Liver (tissue), 9 donors: ENCODE measurements around the gene FGD4. TPM values are rescaled to one million over a fixed set of nuclear protein-coding genes. Genes with fewer than 3 reads are reported as not detected.

Source experiments
- DNase-seq: peaks from one replicate; pipeline ENCODE4 v3.0.0-alpha.2; 2017; ENCODE audit warnings: low spot score
- H3K27ac ChIP-seq, 2 donors: one replicate each; pipeline ENCODE4 v1.7.0; 2013; ENCODE audit warnings: inconsistent platforms in 2 of 2, low read length in 2 of 2, control low read depth in 1 of 2, low read depth in 1 of 2, mild to moderate bottlenecking in 1 of 2
- H3K27me3 ChIP-seq, 4 donors: one replicate each; pipeline versions ENCODE4 v1.6.1 to v1.7.0; 2013; ENCODE audit warnings: low read length in 3 of 4, inconsistent platforms in 1 of 4, mild to moderate bottlenecking in 1 of 4, moderate library complexity in 1 of 4; ENCODE audit not compliant: control insufficient read depth in 4 of 4, insufficient read depth in 4 of 4
- H3K36me3 ChIP-seq, 4 donors: one replicate each; pipeline versions ENCODE4 v1.6.1 to v1.7.0; 2013; ENCODE audit warnings: low read length in 3 of 4, mild to moderate bottlenecking in 3 of 4, low read depth in 1 of 4, moderate library complexity in 1 of 4; ENCODE audit not compliant: control insufficient read depth in 4 of 4, insufficient read depth in 3 of 4
- H3K4me1 ChIP-seq, 4 donors: one replicate each; pipeline versions ENCODE4 v1.6.1 to v1.7.0; 2013; ENCODE audit warnings: low read length in 3 of 4, mild to moderate bottlenecking in 3 of 4, moderate library complexity in 1 of 4; ENCODE audit not compliant: control insufficient read depth in 4 of 4, insufficient read depth in 4 of 4
- H3K4me3 ChIP-seq, 3 donors: one replicate each; pipeline versions ENCODE4 v1.6.1 to v1.7.0; 2013; ENCODE audit warnings: low read length in 3 of 3, control low read depth in 1 of 3, low read depth in 1 of 3, mild to moderate bottlenecking in 1 of 3
- H3K9ac ChIP-seq, 2 donors: one replicate each; pipeline ENCODE4 v1.7.0; 2013; ENCODE audit warnings: low read length in 2 of 2, mild to moderate bottlenecking in 2 of 2, moderate library complexity in 2 of 2, control low read depth in 1 of 2, low read depth in 1 of 2
- H3K9me3 ChIP-seq, 4 donors: one replicate each; pipeline versions ENCODE4 v1.6.1 to v1.7.0; 2013; ENCODE audit warnings: low read length in 3 of 4; ENCODE audit not compliant: control insufficient read depth in 4 of 4
- CTCF ChIP-seq: fragments of 150-350 bp; IDR thresholded peaks from 2 replicates; pipeline ENCODE4 v1.5.1; 2017; ENCODE audit warnings: improper control_type of control experiment, low read depth, low read length; ENCODE audit not compliant: missing input control
- EGR1 ChIP-seq, 2 donors: IDR thresholded peaks; 2 replicates each; pipeline ENCODE4 v1.6.1; 2016 to 2018; ENCODE audit warnings: antibody characterized with exemption in 2 of 2, low read depth in 2 of 2
- FOXA1 ChIP-seq: IDR thresholded peaks from 2 replicates; pipeline ENCODE4 v1.6.1; 2016; ENCODE audit warnings: antibody characterized with exemption
- FOXA2 ChIP-seq: IDR thresholded peaks from 2 replicates; pipeline ENCODE4 v1.6.1; 2016; ENCODE audit warnings: antibody characterized with exemption
- GABPA ChIP-seq, 2 donors: IDR thresholded peaks in 1 of 2; conservative IDR thresholded peaks in 1 of 2; 2 replicates each; pipeline ENCODE4 v1.6.1; 2016; ENCODE audit warnings: antibody characterized with exemption in 2 of 2, mild to moderate bottlenecking in 1 of 2, moderate library complexity in 1 of 2
- HNF4A ChIP-seq, 2 donors: conservative IDR thresholded peaks; 2 replicates each; pipeline ENCODE4 v1.6.1; 2016; ENCODE audit warnings: antibody characterized with exemption in 2 of 2, mild to moderate bottlenecking in 2 of 2
- HNF4G ChIP-seq: IDR thresholded peaks from 2 replicates; pipeline ENCODE4 v1.6.1; 2016; ENCODE audit warnings: antibody characterized with exemption
- JUND ChIP-seq, 2 donors: IDR thresholded peaks; 2 replicates each; pipeline ENCODE4 v1.6.1; 2016; ENCODE audit warnings: antibody characterized with exemption in 2 of 2
- NR2F2 ChIP-seq: IDR thresholded peaks from 2 replicates; pipeline ENCODE4 v1.6.1; 2016; ENCODE audit warnings: antibody characterized with exemption
- RAD21 ChIP-seq, 2 donors: IDR thresholded peaks; 2 replicates each; pipeline ENCODE4 v1.6.1; 2016; ENCODE audit warnings: antibody characterized with exemption in 2 of 2, mild to moderate bottlenecking in 2 of 2
- RXRA ChIP-seq, 2 donors: IDR thresholded peaks; 2 replicates each; pipeline ENCODE4 v1.6.1; 2017 to 2018; ENCODE audit warnings: antibody characterized with exemption in 2 of 2, mild to moderate bottlenecking in 1 of 2
- SP1 ChIP-seq: IDR thresholded peaks from 2 replicates; pipeline ENCODE4 v1.6.1; 2018; ENCODE audit warnings: antibody characterized with exemption, mild to moderate bottlenecking
- TAF1 ChIP-seq: conservative IDR thresholded peaks from 2 replicates; pipeline ENCODE4 v1.6.1; 2016; ENCODE audit warnings: antibody characterized with exemption, mild to moderate bottlenecking
- YY1 ChIP-seq: IDR thresholded peaks from 2 replicates; pipeline ENCODE4 v1.6.1; 2016; ENCODE audit warnings: antibody characterized with exemption, mild to moderate bottlenecking
- ZBTB33 ChIP-seq: IDR thresholded peaks from 2 replicates; pipeline ENCODE4 v1.6.1; 2016; ENCODE audit warnings: antibody characterized with exemption
- WGBS: extraction: QIAGEN DNeasy Blood & Tissue Kit; methylation state at CpG from one replicate; pipeline ENCODE4 v1.1.7; 2013; 5-methylcytosine and 5-hydroxymethylcytosine counted together
- polyA plus RNA-seq, 2 donors: library from polyadenylated mRNA; stranded (reverse) in 1 of 2; unstranded in 1 of 2; fragments of 200-250 nt in 1 of 2; fragments of >200 nt in 1 of 2; fragmentation: Nextera tagmentation in 1 of 2; extraction: Ambion mirVana in 1 of 2; gene quantifications; one replicate each; pipeline versions ENCODE4 v1.2.1 to v1.2.3, GENCODE V29; 2013 to 2015
- total RNA-seq, 2 donors: library from RNA; depleted of rRNA; stranded (reverse); fragments of >200 nt; gene quantifications; one replicate each; pipeline ENCODE4 v1.2.3, GENCODE V29; 2014
- TF ChIP-seq, protein P1 (sequence below): IDR thresholded peaks from 2 replicates; pipeline ENCODE4 v1.6.1; 2016; ENCODE audit warnings: antibody characterized with exemption, mild to moderate bottlenecking
- TF ChIP-seq, protein P2 (sequence below): IDR thresholded peaks from 2 replicates; pipeline ENCODE4 v1.6.1; 2016; ENCODE audit warnings: antibody characterized with exemption
- TF ChIP-seq, protein P3 (sequence below): IDR thresholded peaks from 2 replicates; pipeline ENCODE4 v1.6.1; 2016; ENCODE audit warnings: antibody characterized with exemption
- donor health status: healthy.
- donor health status: healthy.
- donor health status: healthy.
- donor health status: healthy.
- donor health status: healthy.

The FGD4 gene
- total and polyA plus RNA-seq, 4 donors, result 3.8 to 26.4 (median 9.0) TPM

- H3K4me3 ChIP-seq, result no peak overlapping the region
- WGBS, result 82% methylated on average over 6 of the region's 6 CpGs
- peaks cover 4 to 57% (median 41%) of the 10 kb centered on the region in 4 donors for H3K36me3 ChIP-seq
- no peak for DNase-seq
- no peaks in the 10 kb centered on the region for H3K4me1 ChIP-seq
- no peaks in the 10 kb centered on the region for H3K9me3 ChIP-seq
- TF ChIP-seq SP1 (no peak), RAD21 (IDR thresholded peaks at IDR 0.05) (no peak), NR2F2 (no peak), CTCF (no peak), FOXA1 (no peak), TAF1 (no peak), HNF4G (no peak), RXRA (IDR thresholded peaks at IDR 0.05) (no peak), FOXA2 (no peak), YY1 (no peak), HNF4A (conservative IDR thresholded peaks at IDR 0.05) (no peak), GABPA (IDR thresholded peaks at IDR 0.05 in 1 of 2, conservative IDR thresholded peaks at IDR 0.05 in 1 of 2) (no peak), JUND (IDR thresholded peaks at IDR 0.05) (no peak), EGR1 (IDR thresholded peaks at IDR 0.05; ENCODE audit: low read depth in 2 of 2) (no peak)
- TF ChIP-seq, protein P1, sequence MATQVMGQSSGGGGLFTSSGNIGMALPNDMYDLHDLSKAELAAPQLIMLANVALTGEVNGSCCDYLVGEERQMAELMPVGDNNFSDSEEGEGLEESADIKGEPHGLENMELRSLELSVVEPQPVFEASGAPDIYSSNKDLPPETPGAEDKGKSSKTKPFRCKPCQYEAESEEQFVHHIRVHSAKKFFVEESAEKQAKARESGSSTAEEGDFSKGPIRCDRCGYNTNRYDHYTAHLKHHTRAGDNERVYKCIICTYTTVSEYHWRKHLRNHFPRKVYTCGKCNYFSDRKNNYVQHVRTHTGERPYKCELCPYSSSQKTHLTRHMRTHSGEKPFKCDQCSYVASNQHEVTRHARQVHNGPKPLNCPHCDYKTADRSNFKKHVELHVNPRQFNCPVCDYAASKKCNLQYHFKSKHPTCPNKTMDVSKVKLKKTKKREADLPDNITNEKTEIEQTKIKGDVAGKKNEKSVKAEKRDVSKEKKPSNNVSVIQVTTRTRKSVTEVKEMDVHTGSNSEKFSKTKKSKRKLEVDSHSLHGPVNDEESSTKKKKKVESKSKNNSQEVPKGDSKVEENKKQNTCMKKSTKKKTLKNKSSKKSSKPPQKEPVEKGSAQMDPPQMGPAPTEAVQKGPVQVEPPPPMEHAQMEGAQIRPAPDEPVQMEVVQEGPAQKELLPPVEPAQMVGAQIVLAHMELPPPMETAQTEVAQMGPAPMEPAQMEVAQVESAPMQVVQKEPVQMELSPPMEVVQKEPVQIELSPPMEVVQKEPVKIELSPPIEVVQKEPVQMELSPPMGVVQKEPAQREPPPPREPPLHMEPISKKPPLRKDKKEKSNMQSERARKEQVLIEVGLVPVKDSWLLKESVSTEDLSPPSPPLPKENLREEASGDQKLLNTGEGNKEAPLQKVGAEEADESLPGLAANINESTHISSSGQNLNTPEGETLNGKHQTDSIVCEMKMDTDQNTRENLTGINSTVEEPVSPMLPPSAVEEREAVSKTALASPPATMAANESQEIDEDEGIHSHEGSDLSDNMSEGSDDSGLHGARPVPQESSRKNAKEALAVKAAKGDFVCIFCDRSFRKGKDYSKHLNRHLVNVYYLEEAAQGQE, result no peak
- TF ChIP-seq, protein P2, sequence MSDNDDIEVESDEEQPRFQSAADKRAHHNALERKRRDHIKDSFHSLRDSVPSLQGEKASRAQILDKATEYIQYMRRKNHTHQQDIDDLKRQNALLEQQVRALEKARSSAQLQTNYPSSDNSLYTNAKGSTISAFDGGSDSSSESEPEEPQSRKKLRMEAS, result no peak
- TF ChIP-seq, protein P3, sequence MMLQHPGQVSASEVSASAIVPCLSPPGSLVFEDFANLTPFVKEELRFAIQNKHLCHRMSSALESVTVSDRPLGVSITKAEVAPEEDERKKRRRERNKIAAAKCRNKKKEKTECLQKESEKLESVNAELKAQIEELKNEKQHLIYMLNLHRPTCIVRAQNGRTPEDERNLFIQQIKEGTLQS, result no peak
- no peak overlapping the region for H3K27ac ChIP-seq
- H3K9ac ChIP-seq, result no peak overlapping the region
- no peaks in the 10 kb centered on the region for H3K27me3 ChIP-seq
Observed at GRCh38 chr12:32615441-32615840, 216.1 kb downstream of the FGD4 start.

DNA sequence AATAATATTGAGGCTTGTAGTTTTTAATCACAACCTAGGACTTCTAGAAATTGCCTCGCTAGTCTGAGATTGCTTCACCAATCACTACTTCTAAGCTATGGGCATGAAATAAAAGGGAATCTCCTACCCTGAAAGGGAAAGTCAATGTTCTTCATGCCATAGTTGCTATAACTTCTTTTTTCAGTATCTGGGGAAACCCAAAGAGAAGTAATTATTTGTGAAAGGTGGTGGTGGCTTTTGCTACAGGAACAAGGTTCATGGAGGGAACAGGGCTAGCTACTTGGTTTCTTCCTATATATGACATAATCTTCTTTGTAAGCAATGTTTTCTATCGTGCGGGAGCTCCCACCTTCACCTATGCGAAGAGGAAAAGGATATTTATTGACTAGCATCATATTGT is 218.2 kb downstream of the FGD4 start:
- Histone ChIP-seq H3K9ac (no peak overlapping the region), H3K4me1 (peaks cover 0 to 2% (median 0%) of the 10 kb centered on the region in 4 donors), H3K27me3 (no peaks in the 10 kb centered on the region), H3K9me3 (no peaks in the 10 kb centered on the region), H3K27ac (no peak overlapping the region), H3K36me3 (peaks cover 3 to 49% (median 29%) of the 10 kb centered on the region in 4 donors), H3K4me3 (no peak overlapping the region)
- DNase-seq, result no peak
- WGBS, result 94% methylated on average over 4 of the region's 4 CpGs
- TF ChIP-seq HNF4G, result no peak
- TF ChIP-seq GABPA (IDR thresholded peaks at IDR 0.05 in 1 of 2, conservative IDR thresholded peaks at IDR 0.05 in 1 of 2), result no peak
- no peak for TF ChIP-seq SP1
- TF ChIP-seq, protein P3, result no peak
- TF ChIP-seq FOXA1, result no peak
- no peak for TF ChIP-seq YY1
- no peak for TF ChIP-seq RXRA (IDR thresholded peaks at IDR 0.05)
- TF ChIP-seq RAD21 (IDR thresholded peaks at IDR 0.05), result no peak
- TF ChIP-seq NR2F2, result no peak
- no peak for TF ChIP-seq TAF1
- TF ChIP-seq, protein P2, result no peak
- TF ChIP-seq EGR1 (IDR thresholded peaks at IDR 0.05; ENCODE audit: low read depth in 2 of 2), result no peak
- no peak for TF ChIP-seq CTCF
- TF ChIP-seq HNF4A (conservative IDR thresholded peaks at IDR 0.05), result no peak
- no peak for TF ChIP-seq ZBTB33
